ENCODE measurements around the gene PCMT1. TPM values are rescaled to one million over a fixed set of nuclear protein-coding genes. Genes with fewer than 3 reads are reported as not detected.

The PCMT1 gene
- total and polyA plus RNA-seq, 2 of the 13 experiments (the other 11 are each of a cell fraction or from before 2014, with no cell fraction given) = 112 to 169 TPM

- no peak for TF ChIP-seq ZNF652 (CRISPR knock-in tag; IDR thresholded peaks at IDR 0.05; ENCODE audit: borderline replicate concordance, low read depth)
- no peak for TF ChIP-seq PRDM10 (CRISPR knock-in tag; IDR thresholded peaks at IDR 0.05; ENCODE audit: low read depth)
- TF ChIP-seq HMG20A (CRISPR knock-in tag; IDR thresholded peaks at IDR 0.05; ENCODE audit: borderline replicate concordance) = peak; percentile 57; the same call in 1 of the 2 replicates
- no peak for TF ChIP-seq SRY (CRISPR knock-in tag; IDR thresholded peaks at IDR 0.05)
- no peak for TF ChIP-seq ZNF33B (CRISPR knock-in tag; IDR thresholded peaks at IDR 0.05)
- no peak for TF ChIP-seq ZNF7 (CRISPR knock-in tag; IDR thresholded peaks at IDR 0.05)
- TF ChIP-seq FOXO4 (CRISPR knock-in tag; conservative IDR thresholded peaks at IDR 0.05) = no peak
- TF ChIP-seq ZFP62 (CRISPR knock-in tag; IDR thresholded peaks at IDR 0.05) = no peak
- no peak for TF ChIP-seq E2F5 (CRISPR knock-in tag; conservative IDR thresholded peaks at IDR 0.05)
- TF ChIP-seq ZSCAN9 (CRISPR knock-in tag; IDR thresholded peaks at IDR 0.05; ENCODE audit: borderline replicate concordance) = 0 out of 2 replicates have a peak, but pooled peaks have one; percentile 51
- no peak for TF ChIP-seq SUZ12 (IDR thresholded peaks at IDR 0.05; ENCODE audit: low read depth, low read length)
- TF ChIP-seq ZNF318 (CRISPR knock-in tag; IDR thresholded peaks at IDR 0.05) = no peak
- no peak for TF ChIP-seq FOXA1 (IDR thresholded peaks at IDR 0.05)
- TF ChIP-seq FOXA1 (CRISPR knock-in tag; IDR thresholded peaks at IDR 0.05) = peak; percentile 34; the same call in 1 of the 2 replicates
- TF ChIP-seq ARID2 (CRISPR knock-in tag; IDR thresholded peaks at IDR 0.05; ENCODE audit: borderline replicate concordance) = no peak
- TF ChIP-seq ZNF331 (CRISPR knock-in tag; IDR thresholded peaks at IDR 0.05) = no peak
Measured at GRCh38 chr6:149859938-149860337, 110.4 kb downstream of the PCMT1 start (continued).
